Frontal cortex (tissue), 4 donors: ENCODE data around the gene CYP26B1. TPM values are rescaled to one million over a fixed set of nuclear protein-coding genes. Genes with fewer than 3 reads are reported as not detected.

Experiments
- DNase-seq, 2 donors: peaks; one replicate each; pipeline ENCODE4 v3.0.0; 2012; ENCODE audit warnings: low spot score in 2 of 2
- FAIRE-seq: peaks from 2 replicates; lab custom pipeline; 2012; peaks lifted over from hg19 to GRCh38; lab: Jason Lieb, UNC
- total RNA-seq: library from RNA; depleted of rRNA; stranded (reverse); fragments of >200 nt; gene quantifications from one replicate; pipeline ENCODE4 v1.2.3, GENCODE V29; 2014
- donor health status: control.
- donor health status: control.
- donor health status: control.

CYP26B1 gene
- total RNA-seq, 1 donor from 2014 or later = 0.82 TPM

DNA sequence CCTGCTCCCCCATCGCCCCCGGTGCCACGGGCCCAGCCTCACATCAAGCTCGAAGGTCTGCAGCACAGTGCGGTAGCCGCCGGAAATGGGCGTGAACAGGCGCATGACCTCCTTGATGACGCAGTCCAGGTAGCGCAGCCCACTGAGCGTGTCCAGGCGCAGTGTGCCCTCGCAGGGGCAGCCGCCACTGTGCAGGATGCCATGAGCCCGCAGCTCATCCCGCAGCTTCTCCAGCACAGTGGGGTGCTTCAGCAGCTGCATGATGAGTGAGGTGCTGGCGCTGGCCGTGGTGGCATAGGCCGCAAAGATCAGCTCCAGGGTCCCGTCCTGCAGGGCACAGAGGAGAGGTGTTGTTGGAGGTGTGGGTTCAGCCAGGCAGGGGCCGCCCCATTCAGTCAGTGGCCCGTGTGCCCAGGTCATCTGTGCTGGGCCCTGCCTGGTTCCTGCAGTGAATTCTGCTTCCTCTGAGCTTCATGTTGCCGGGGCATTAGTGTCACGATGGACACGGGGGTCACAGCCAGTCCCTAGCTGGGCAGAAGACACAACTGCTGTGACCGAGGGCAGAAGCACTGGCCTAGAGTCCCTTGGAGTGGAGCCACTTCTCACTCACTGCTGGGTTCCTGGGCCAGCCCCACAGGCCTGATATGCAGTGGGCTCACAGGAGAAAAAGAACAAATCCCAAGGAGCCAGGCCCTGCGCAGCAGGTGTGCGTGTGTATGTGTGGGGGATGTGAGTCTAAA is 14.5 kb downstream of the CYP26B1 start:
- DNase-seq = no peak

DNA sequence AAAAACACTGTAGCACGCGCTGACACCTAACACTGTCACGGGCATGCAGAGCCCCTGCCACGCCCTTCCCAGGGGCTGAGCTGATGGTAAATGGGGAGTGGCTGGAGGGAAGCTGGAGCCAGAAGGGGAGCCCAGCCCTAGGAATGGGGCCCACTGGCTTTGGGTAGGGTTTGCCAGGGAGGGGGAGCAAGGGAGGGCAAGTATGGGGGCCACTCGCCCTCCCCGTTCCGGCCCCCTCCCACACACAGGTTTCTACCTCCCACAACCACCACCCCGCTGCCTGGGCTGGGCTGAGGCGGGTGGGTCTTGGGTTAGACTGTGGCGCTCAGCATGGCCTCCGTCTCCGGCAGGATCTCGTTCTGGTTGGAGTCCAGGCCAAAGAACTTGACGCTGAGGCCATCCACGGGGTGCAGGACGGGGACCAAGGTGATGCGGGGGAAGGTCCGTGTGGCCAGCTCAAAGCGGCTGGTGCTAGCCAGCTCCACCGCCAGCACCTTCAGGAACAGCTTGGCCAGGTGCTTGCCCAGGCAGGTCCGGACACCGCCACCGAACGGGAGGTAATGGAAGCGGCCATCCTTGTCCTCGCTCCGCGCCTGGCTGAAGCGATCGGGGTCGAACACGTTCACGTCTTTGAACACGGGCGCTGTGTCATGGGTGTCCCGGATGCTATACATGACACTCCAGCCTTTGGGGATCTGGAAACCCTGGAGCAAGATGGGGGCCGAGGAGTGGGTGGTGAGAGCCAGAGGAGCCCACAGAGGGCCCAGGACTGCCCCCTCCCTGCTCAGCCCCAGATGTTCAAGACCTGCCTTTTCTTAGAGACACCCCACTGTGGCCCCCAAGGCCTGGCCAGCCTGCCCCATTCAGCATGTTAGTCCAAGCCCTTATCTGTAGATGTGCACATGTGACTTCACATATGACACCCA is 15.5 kb downstream of the CYP26B1 start:
- no peak for FAIRE-seq
- DNase-seq = no peak

More for the DNA sequence above, 14.5 kb downstream of the CYP26B1 start:
- FAIRE-seq = no peak

DNA sequence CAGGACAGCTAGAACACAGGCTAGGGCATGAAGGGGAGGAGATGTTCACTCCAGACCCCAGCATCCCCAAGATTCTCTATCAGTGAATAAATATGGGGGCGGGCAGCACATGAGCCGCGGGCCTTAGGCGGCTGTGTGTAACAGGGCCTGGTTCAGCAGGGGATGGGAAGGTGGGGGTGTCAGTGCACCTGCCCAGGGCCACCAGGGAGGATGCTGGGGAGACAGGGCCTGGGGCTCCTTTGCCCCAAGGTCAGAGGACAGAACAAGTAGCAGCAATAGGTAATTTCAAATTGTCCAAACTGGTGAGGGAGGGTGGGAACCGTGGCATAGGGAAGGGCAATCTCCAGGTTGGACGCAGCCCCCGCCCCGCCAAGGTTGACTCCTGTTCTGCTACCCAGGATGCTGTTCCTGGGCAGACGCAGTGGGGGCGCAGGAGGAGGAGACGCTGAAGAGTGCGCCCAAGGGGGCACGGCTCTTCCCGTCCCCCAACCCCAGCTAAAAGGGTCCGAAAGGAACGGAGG is 16.2 kb downstream of the CYP26B1 start:
- DNase-seq (no peak), FAIRE-seq (no peak)

DNA sequence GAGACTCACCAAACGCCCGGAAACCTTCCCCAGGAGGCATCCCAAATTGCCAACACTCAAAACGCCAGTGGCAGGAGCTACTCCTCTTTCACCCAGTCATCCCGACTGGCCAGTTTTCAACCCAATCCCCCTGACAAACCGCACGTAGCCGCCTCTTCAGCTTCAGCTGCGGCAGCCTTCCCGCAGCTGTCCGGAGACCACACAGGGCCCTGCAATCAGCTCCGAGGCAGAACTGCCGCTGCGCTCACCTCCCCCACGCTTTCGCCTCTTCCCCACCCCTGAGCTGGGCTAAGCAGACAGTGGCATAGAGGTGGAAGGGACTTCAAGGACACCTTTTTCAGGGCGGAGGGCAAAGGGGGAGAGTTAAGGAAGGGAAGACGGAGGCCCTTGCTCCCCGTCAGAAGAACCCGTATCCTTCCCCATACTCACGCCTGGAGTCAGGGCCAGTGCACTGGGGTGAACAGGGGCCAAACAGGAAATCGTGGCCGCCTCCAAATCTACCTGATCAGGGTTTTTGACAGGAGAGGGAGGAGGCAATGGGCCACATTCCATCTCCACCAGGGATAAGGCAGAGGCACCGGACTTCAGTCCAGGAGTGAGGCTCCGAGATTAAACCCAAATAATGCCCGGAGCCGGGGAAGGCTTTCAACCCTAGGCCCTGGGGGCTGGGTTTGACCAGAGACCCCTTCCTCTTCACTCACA is 16.9 kb downstream of the CYP26B1 start:
- no peak for FAIRE-seq
- no peak for DNase-seq

DNA sequence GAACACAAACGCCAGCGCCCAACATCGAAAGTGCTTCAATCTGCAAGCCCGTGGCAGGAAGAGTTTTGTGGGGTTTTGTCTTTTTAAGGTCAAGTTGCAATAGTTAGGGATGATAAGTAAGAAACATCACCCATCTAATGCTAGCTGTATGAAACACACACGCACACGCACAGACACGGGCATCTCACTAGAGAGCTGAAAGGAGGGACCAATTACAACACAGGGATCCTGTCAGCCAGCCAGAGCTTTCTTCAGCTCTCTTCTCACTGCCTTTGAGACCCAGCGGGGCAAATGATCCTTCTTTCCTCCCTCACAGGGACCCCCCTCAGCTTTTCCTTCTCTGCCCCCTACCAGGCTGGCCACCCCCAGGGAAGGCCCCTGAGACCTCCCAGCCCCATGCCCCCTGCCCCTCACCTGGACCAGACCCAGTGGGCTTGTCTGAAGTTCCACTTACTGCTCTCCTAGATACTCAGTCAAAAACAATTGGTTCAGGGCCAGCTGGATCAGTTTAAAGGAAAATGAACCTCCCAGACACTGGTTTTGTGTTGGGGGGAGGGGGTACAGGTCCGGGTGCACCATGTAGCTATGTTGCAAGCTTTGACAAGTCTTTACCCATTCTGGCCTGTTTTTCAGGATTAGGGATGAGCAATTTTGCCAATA is 17.9 kb downstream of the CYP26B1 start:
- FAIRE-seq = no peak

DNA sequence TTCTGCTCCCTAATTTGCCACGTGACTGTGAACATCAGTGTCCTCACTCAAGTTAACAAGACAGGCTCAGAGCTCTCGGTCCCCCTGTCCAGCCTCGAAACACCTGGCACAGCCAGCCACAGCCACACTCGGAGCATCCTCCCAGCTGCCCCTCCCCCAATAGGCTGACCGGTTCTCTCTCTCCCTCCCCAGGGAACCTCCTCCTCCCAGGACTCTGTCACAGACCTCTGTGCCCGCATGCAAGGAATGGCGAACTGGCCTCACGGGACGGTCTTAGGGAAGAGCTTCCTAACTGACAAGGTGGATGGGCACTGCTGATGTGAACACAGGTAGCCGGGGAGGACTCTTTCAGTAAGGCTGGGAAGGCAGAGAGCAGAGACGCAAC is 18.8 kb downstream of the CYP26B1 start:
- FAIRE-seq (no peak), DNase-seq (no peak)

More for the DNA sequence above, 17.9 kb downstream of the CYP26B1 start:
- DNase-seq = no peak

DNA sequence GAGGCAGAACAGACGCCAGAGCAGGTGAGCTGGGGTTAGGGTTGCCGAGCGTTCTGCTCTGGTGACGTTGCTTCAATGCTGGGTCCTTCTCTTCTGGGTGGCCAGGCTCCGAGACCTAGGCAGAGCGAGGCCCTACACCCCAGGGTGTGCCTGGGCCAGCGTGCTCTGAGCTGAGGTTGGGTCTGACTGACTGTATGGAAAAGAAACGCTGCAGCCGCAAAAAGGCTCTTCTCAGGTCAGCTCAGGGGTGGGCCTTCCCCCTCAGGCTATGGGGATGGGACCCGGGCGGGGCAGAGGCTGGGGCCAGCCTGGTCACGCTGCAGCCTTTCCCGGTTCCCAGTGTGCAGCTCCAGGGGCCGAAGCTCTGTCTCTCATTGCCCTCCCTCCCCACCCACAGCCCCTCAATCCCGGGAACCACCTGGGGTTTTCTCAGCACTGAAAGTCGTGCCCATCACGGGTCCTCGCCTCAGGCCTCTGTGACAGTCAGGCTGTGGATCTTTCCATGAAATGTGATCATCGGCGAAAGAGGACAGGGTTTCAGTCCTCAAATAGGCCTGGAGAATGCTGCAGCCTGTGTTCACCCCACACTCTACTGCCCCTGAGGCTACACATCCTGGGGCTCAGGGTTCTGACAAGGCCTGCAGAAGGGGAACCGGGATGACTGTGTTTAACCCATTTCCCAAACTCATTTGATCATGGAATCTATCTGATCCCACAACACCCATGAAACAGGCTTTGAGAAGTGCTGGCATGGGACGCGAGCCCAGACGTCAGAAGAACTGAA is 19.4 kb downstream of the CYP26B1 start:
- FAIRE-seq (no peak), DNase-seq (no peak)

DNA sequence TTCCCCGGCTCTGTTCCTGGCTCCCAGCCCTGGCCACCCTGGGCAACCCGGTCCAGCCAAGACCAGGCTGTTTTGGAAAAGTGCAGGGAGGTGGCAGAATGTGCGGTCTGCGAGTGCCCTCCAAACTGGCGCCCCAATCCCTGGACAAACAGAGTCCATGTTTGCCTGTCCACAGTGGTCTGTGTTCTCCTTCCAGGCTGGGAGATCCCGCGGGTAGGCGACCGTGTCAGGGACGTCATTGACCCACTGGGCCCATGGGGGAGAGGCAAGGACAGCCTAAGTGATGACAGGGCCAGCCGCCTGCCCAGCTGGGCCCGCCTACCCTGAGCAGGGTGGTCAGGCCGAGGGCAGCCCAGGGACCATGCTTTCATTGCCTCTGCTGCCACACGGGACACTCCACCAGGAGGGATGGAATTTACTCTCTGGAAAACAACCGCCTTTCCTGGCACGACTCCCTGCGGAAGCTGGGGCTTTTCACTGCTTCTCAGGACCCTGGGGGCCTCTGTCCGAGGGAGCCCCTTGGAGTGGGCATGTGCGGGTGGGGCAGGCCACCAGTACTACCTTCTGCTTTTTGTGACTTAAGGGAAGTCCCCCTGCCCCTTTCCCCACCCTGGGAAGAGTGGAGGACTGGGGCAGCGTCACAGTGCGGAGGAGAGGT is 20.1 kb downstream of the CYP26B1 start:
- no peak for DNase-seq
- FAIRE-seq = no peak

DNA sequence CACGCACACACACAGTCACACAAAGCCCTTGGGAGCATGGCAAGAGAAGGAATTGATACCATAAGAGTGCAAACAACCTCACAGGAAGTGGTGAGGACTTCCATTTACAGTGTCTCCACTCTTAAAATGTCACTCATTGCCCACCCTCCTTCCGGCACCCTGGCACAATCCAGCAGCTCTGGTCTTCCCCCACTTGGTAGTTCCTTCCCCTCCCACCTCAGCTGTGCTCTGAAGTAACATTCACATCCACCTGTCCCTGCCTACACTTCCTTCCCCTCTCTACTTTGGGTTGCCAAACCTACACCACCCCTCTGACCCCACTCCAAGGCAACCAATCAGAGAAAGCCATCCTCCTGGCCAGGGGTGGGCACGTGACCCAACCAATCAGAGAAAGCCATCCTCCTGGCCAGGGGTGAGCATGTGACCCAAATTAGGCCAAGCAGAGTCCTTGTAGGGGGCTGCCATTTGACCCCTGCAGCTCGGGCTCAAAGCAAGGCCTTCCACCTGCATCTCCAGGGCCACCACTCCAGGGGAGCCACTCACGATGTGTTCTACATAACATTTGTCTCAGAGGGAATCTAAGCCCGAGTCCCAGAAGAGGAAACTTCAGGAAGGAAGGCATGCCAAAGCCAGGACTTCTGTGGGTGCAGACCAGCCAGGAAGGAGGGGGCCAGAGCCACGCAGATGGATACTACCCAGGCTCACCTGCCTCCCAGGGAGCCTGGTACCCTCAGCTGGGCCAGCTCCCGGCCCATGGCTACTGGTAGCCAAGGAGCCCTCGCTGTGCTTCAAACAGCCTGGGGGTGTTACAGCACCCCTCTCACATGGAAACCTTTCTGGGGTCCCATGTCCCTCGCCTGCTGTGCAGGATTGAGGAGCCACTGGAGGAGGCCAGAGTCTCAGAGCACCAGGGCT is 21.2 kb downstream of the CYP26B1 start:
- no peak for DNase-seq
- no peak for FAIRE-seq

DNA sequence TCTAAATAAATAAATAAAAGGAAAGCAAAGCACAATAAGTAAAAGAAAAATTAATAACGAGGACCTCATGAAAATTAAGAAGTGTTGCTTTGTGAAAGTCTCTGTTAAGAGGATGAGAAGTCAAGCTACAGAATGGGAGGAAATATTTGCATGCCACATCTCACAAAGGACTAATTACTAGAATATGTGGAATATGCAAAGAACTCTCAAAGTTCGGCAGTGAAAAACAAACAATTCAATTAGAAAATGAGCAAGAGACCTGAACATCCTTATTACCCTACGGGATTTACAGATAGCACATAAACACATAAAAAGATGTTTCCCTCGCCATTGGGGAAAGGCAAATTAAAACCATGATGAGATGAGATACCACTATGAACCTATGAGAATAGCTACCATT is 23.3 kb downstream of the CYP26B1 start:
- FAIRE-seq (no peak), DNase-seq (no peak)

DNA sequence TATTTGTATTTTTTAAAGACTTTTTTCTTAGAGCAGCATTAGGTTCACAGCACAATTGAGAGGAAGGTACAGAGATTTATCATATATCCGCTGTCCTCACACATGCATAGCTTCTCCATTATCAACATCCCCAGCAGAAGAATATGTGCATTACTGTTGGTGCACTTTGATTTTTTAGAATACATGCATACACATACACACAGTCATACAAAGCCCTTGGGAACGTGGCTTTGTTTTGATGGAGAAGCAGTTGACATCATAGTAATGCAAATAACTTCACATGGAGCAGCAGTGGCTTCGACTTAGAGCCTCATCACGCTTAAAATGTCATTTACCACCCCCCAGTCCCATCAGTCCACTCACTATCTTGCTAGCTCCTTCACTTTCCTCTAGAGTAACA is 26.5 kb downstream of the CYP26B1 start:
- FAIRE-seq = no peak
- DNase-seq = no peak

DNA sequence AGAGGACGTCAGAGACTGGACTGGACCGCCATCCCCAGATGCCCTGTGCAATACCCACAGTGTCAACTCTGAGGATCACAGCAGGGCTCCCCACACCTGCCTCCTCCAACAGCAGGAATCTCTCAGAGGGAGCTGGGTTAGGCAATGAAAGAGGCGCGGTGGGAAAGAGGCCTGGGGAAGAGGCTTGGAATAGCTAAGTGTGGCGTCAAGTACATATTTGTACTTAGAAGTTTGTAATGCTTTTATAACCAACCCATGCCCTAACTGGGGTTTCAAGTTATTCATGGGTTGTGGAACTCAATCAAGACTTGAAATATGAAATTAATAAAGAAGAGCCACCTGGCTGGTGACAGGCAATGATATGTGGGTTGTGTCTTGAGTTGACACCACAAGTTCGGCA is 28.7 kb downstream of the CYP26B1 start:
- DNase-seq = no peak
- FAIRE-seq = no peak

DNA sequence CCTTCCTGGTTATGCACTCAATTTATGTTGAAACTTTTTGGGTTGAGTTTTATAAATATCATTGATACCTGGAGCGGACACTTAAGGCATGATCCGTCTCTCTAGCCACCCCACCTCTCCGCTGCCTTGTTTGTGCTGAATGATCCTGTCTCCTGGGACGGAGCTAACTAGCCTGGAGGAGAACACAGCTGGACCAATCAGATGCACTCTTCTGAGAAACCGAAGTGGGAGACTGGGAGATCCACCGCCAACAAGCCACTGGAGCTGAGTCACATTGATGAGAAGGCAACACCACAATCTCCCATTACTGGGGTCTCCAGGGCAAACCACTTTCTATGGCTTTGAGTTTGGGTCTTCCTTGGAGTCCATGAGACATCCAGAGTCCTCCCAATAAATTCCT is 29.3 kb downstream of the CYP26B1 start:
- DNase-seq (no peak), FAIRE-seq (no peak)

DNA sequence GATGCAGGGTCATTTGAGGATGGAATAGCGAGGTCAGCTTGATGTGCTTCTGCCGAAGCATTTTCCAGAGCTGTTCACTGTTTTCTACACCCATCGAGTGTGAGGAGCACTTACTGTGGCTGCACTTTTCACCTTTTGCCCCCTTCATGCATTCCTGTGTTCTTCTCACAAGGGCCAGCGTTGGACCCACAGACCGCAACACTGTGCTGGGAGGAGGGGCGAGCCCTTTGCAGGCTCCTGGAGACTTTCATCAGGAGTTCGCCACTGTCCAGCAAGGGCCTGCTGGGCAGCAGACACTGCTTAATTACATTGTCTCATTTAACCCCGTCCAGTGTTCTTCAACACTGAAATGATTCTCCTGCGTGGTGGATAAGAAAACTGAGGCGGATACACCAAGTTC is 29.9 kb downstream of the CYP26B1 start:
- FAIRE-seq (no peak), DNase-seq (no peak)

DNA sequence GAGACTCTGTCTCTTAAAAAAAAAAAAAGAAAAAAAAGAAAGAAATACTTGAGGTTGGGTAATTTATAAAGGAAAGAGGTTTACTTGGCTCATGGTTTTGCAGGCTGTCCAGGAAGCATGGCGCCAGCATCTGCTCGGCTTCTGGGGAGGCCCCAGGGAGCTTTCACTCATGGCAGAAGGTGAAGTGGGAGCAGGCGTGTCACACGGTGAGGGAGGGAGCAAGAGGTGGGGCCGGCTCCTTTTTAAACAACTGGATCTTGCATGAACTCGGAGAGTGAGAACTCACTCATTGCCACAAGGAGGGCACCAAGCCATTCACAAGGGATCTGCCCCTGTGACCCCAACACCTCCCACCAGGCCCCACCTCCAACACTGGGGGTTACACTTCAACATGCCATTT is 30.6 kb downstream of the CYP26B1 start:
- FAIRE-seq (no peak), DNase-seq (no peak)

DNA sequence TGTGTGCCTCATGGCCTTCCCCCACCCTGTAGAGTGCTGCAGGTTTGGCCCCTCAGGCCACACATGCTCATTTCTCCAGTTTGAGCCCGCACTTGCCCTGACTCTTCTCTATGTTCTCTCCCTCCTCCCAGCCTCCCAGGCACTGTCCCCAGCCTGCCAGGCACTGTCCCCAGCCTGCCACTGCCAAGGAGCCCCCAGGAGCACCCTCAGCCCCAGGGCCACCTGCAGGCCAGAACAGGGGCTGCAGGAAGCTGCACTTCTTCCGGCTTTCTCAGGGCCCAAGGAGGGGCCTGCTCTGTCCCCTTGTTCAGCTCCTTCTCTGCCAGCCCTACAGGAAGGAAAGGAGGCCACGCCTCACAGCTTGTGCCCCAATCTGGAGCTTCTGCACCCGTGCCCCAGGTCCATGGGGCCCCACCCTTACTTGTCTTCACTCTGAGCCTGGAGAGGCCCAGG is 31.6 kb downstream of the CYP26B1 start:
- FAIRE-seq (no peak), DNase-seq (no peak)
